OCI-LY3 (cell line): ENCODE data around the gene NYAP2.

Source experiments
- H2AFZ ChIP-seq: fragments of 200-600, 300-600 bp; shearing (Covaris generic); 2 replicates; pipeline ENCODE4 v1.6.0; 2014; ENCODE audit warnings: antibody characterized with exemption, low read depth, low read length
- H3K27ac ChIP-seq: fragments of 200-600, 300-600 bp; sonication (generic); 2 replicates; pipeline ENCODE4 v1.5.1; 2014; ENCODE audit warnings: mild to moderate bottlenecking, low read length, moderate library complexity, mixed read lengths
- H3K27me3 ChIP-seq: fragments of 200-600, 300-600 bp; sonication (generic); 2 replicates; pipeline ENCODE4 v1.6.1; 2014; ENCODE audit warnings: low read depth, low read length, mixed read lengths
- H3K36me3 ChIP-seq: fragments of 200-600, 300-600 bp; sonication (generic); replicated peaks from 2 replicates; pipeline ENCODE3; 2014; ENCODE audit warnings: low read depth, low read length, mixed read lengths
- H3K4me1 ChIP-seq: fragments of 300-600, 200-600 bp; sonication (generic); 2 replicates; pipeline ENCODE4 v1.6.1; 2014; ENCODE audit warnings: low read length, mixed read lengths
- H3K4me2 ChIP-seq: fragments of 200-600, 300-600 bp; sonication (generic); 2 replicates; pipeline ENCODE4 v1.6.1; 2014; ENCODE audit warnings: low read length, mixed read lengths
- H3K4me3 ChIP-seq: fragments of 300-600, 200-600 bp; sonication (generic); 2 replicates; pipeline ENCODE4 v1.5.1; 2014; ENCODE audit warnings: antibody characterized with exemption, mild to moderate bottlenecking, low read length, moderate library complexity
- H3K79me2 ChIP-seq: fragments of 300-600, 200-600 bp; shearing (Covaris generic); 2 replicates; pipeline ENCODE4 v1.6.1; 2014; ENCODE audit warnings: mild to moderate bottlenecking, low read length, mixed read lengths
- H3K9ac ChIP-seq: fragments of 300-600, 200-600 bp; shearing (Covaris generic); 2 replicates; pipeline ENCODE4 v1.6.0; 2014; ENCODE audit warnings: mild to moderate bottlenecking, low read length, moderate library complexity
- H3K9me3 ChIP-seq: fragments of 200-600, 300-600 bp; shearing (Covaris generic); 2 replicates; pipeline ENCODE4 v1.6.1; 2014; ENCODE audit warnings: low read length, mixed read lengths; ENCODE audit not compliant: insufficient read depth
- H4K20me1 ChIP-seq: fragments of 200-600, 300-600 bp; sonication (generic); 2 replicates; pipeline ENCODE4 v1.6.1; 2016; ENCODE audit warnings: low read length, mixed read lengths; ENCODE audit not compliant: insufficient read depth
- EZH2phosphoT487 ChIP-seq: fragments of 200-600 bp; shearing (Covaris generic); IDR thresholded peaks from 2 replicates; pipeline ENCODE4 v1.6.1; 2018; ENCODE audit warnings: antibody characterized with exemption, mixed run types, low read depth
- TF ChIP-seq, protein P1 (sequence below): fragments of 200-600, 300-600 bp; sonication (generic); IDR thresholded peaks from 2 replicates; pipeline ENCODE4 v1.5.1; 2014; ENCODE audit warnings: antibody characterized with exemption, low read length, low read depth

The NYAP2 gene

DNA sequence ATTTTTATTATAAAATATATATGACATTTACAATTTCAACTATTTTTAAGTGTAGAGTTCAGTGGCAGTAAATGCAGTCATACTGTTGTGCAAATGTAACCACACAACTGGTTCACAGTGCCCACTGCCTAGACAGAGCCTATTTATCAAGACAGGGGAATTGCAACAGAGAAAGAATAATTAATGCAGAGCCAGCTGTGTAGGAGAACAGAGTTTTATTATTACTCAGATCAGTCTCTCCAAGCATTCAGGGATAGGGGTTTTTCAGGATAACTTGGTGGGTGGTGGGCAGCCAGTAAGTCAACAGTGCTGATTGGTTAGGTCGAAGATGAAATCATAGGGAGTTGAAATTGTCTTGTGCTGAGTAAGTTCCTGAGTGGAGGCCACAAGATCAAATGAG lies 200.3 kb downstream of the NYAP2 start:
- no peaks in the 10 kb centered on the region for H3K36me3 ChIP-seq
- H3K27ac ChIP-seq: no peak overlapping the region
- no peaks in the 10 kb centered on the region for H3K4me1 ChIP-seq
- H3K9ac ChIP-seq: no peak overlapping the region
- no peaks in the 10 kb centered on the region for H3K79me2 ChIP-seq
- H3K4me2 ChIP-seq: no peak overlapping the region
- H4K20me1 ChIP-seq: no peaks in the 10 kb centered on the region
- no peaks in the 10 kb centered on the region for H3K9me3 ChIP-seq
- TF ChIP-seq, protein P1, sequence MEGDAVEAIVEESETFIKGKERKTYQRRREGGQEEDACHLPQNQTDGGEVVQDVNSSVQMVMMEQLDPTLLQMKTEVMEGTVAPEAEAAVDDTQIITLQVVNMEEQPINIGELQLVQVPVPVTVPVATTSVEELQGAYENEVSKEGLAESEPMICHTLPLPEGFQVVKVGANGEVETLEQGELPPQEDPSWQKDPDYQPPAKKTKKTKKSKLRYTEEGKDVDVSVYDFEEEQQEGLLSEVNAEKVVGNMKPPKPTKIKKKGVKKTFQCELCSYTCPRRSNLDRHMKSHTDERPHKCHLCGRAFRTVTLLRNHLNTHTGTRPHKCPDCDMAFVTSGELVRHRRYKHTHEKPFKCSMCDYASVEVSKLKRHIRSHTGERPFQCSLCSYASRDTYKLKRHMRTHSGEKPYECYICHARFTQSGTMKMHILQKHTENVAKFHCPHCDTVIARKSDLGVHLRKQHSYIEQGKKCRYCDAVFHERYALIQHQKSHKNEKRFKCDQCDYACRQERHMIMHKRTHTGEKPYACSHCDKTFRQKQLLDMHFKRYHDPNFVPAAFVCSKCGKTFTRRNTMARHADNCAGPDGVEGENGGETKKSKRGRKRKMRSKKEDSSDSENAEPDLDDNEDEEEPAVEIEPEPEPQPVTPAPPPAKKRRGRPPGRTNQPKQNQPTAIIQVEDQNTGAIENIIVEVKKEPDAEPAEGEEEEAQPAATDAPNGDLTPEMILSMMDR: no peak
- TF ChIP-seq EZH2phosphoT487: no peak
- no peak overlapping the region for H2AFZ ChIP-seq
- H3K27me3 ChIP-seq: no peaks in the 10 kb centered on the region
- no peak overlapping the region for H3K4me3 ChIP-seq

DNA sequence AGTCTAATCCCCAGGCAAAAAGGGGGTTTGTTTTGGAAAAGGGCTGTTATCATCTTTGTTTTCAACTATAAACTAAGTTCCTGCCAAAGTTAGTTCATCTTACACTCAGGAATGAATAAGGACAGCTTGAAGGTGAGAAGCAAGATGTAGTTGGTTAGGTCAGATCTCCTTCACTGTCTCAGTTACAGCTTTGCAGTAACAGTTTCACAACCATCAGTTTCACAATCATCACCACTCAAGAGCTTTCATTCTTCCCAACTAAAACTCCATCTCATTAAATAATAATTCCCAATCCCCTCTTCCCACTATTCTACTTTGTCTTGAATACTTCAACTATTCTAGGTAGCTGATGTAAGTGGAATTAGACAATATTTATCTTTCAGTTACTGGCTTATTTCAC lies 200.9 kb downstream of the NYAP2 start:
- Histone ChIP-seq H4K20me1 (no peaks in the 10 kb centered on the region), H3K79me2 (no peaks in the 10 kb centered on the region), H3K4me1 (no peaks in the 10 kb centered on the region), H2AFZ (no peak overlapping the region), H3K36me3 (no peaks in the 10 kb centered on the region), H3K4me2 (no peak overlapping the region), H3K4me3 (no peak overlapping the region), H3K27me3 (no peaks in the 10 kb centered on the region), H3K9ac (no peak overlapping the region), H3K27ac (no peak overlapping the region), H3K9me3 (no peaks in the 10 kb centered on the region)
- TF ChIP-seq, protein P1: no peak
- no peak for TF ChIP-seq EZH2phosphoT487

DNA sequence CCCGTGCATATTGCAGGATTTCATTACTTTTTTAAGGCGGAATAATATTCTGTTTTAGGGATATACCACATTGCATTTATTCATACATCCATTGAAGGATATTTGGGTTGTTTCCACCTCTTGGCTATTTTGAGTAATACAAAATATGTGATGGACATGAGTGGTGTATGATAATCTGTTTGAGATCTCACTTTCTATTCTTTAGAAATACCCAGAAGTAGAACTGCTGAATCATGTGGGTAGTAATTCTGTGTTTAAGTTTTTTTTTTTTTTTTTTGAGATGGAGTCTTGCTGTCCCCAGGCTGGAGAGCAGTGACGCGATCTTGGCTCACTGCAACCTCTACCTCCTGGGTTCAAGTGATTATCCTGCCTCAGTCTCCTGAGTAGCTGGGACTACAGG lies 201.4 kb downstream of the NYAP2 start:
- Histone ChIP-seq H3K4me1 (no peaks in the 10 kb centered on the region), H3K36me3 (no peaks in the 10 kb centered on the region), H4K20me1 (no peaks in the 10 kb centered on the region), H3K27me3 (no peaks in the 10 kb centered on the region), H2AFZ (no peak overlapping the region), H3K27ac (no peak overlapping the region), H3K4me2 (no peak overlapping the region), H3K9me3 (no peaks in the 10 kb centered on the region), H3K9ac (no peak overlapping the region), H3K4me3 (no peak overlapping the region), H3K79me2 (no peaks in the 10 kb centered on the region)
- no peak for TF ChIP-seq EZH2phosphoT487
- TF ChIP-seq, protein P1: no peak

DNA sequence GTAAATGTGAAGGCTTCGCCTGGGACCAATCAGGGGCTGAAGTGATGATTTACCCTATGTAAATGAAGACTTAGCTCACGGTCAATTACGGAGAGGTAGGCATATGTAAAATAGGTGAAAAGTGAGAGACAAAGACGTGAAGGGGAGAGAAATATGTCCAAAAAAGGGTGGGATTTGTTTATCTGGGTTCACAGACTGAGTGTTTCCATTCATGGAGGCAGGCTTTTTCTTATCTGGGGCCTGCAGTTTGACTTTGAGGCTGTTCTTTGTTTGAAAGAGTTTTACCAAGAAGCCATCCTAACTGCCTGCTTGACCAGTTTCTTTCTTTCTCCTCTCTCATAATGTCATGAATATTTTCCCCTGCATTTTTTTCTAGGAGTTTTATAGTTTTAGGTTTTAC lies 202.7 kb downstream of the NYAP2 start:
- no peaks in the 10 kb centered on the region for H4K20me1 ChIP-seq
- no peaks in the 10 kb centered on the region for H3K4me1 ChIP-seq
- H2AFZ ChIP-seq: no peak overlapping the region
- H3K36me3 ChIP-seq: no peaks in the 10 kb centered on the region
- no peak overlapping the region for H3K9ac ChIP-seq
- no peaks in the 10 kb centered on the region for H3K27me3 ChIP-seq
- no peak overlapping the region for H3K27ac ChIP-seq
- no peak overlapping the region for H3K4me3 ChIP-seq
- TF ChIP-seq EZH2phosphoT487: no peak
- TF ChIP-seq, protein P1: no peak
- no peaks in the 10 kb centered on the region for H3K79me2 ChIP-seq
- H3K4me2 ChIP-seq: no peak overlapping the region
- no peaks in the 10 kb centered on the region for H3K9me3 ChIP-seq
